GM18907 (cell line): ENCODE results near the gene KIF5C.

Experiments
- ATAC-seq: cut with Tn5 transposase; IDR thresholded peaks from one replicate; pipeline ENCODE4 v1.9.1; 2021; ENCODE audit warnings: mild to moderate bottlenecking, moderate library complexity; ENCODE audit not compliant: unreplicated experiment

Gene KIF5C

GRCh38 chr2:148984449-148984848 lies 109.4 kb downstream of the KIF5C start:
- ATAC-seq, result no peak

DNA sequence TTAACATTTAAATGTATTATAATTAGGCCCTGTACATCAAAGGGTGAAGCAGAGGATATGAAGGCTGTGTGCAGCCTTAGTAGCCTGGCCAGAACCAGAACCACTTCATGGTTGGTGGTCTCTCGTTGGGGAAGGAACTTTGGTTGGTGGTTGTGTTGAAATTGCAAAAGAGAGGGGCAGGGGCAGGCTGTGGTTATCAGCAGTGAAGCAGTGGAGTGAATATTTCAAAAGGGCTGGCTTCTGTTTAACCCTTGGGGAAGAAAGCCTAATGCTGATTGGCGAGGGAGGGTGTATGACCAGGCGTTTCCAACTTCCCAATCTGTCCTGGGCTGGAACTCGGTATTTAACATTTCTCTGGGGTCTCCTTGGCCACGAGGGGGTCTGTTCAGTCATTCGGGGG lies 112.3 kb downstream of the KIF5C start:
- no peak for ATAC-seq

GRCh38 chr2:148988337-148988736 lies 113.3 kb downstream of the KIF5C start:
- ATAC-seq, result no peak

DNA sequence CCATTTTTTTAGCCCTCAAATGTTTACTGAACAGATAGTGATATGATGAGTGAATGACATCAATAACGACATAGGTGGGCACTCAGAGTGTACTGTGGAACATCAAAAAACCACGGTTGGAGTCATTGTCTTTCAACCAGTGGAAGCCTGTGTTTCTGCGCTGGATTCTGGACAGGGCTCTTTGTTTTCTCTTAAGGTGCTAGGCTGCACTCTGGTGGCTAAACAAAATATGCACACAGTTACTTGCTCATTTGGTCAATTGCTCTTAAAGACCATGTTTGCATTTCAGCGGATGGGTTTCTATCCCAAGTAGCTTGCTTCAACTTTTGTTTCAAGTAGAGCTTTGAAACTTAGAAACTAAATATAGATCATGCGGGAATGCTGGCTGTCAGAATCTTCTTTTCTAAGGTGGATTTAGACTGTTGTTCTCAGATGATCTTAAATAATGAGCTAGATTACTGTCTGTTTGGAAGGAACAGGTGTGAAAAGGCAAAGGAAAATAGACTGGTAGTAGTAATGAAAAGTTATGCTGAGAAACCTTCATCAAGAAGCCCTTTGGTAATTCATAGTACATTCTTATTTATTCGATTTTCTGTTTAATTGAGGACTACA lies 115.0 kb downstream of the KIF5C start:
- peak; percentile 92 for ATAC-seq

GRCh38 chr2:148990968-148991367 lies 115.9 kb downstream of the KIF5C start:
- no peak for ATAC-seq

- ATAC-seq, result no peak
Observed at GRCh38 chr2:148992448-148992847, 117.4 kb downstream of the KIF5C start.

- ATAC-seq, result no peak
Observed at GRCh38 chr2:148993351-148993750, 118.3 kb downstream of the KIF5C start.

GRCh38 chr2:148994341-148994740 lies 119.3 kb downstream of the KIF5C start:
- no peak for ATAC-seq

- no peak for ATAC-seq
Observed at GRCh38 chr2:148996805-148997204, 121.8 kb downstream of the KIF5C start.

DNA sequence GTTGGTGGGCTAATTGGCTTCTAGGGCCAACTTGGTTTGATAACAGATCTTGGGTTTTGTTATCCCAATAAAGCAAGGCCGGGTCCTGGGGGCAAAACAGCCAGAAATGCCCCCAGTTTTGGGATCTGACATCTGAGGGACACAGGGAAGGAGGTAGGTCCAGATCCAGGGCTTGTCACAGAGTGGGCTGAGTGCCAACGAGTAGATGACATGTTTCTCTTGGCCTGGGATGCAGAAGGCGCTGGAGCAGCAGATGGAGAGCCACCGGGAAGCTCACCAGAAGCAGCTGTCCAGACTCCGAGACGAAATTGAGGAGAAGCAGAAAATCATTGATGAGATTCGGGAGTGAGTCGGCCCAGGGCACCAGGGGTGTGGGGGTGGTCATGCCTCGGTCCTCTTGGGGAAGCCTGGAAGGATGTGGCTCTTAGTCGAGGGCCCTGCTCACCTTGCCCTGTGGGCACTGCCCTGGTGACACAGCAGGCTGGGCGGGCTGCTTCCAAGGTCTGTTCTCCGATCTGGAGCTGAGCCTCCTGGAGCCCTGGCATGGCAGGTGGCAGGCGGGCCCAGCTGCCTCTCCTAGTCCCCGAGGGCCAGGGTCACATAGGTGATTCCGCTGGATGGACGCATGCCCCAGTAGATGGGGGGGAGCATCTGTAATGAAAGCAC lies 123.3 kb downstream of the KIF5C start:
- ATAC-seq, result no peak

GRCh38 chr2:148998831-148999200 lies 123.8 kb downstream of the KIF5C start:
- no peak for ATAC-seq

DNA sequence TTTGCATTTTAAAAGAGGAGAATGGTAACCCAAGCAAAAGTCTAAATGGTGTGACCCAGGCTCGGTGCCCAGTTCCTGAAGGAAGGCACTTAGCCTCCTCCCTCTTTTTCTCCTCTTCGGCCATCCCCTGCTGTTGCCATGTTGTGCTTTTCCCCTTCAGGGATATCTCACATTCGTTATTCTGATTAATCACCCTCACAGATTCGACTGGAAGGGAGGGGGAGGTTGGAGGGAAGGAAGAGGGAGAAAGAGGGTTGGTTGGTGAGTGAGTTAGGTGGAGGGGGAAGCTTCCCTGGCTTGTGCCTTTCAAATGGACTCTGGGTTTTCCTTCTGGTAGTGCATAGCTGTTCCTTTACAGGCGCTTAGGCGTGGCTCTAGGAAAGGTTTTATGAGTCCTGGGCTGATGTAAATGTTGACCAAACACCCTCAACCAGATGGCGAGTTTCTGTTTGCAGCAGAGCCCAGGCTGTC lies 124.5 kb downstream of the KIF5C start:
- no peak for ATAC-seq

DNA sequence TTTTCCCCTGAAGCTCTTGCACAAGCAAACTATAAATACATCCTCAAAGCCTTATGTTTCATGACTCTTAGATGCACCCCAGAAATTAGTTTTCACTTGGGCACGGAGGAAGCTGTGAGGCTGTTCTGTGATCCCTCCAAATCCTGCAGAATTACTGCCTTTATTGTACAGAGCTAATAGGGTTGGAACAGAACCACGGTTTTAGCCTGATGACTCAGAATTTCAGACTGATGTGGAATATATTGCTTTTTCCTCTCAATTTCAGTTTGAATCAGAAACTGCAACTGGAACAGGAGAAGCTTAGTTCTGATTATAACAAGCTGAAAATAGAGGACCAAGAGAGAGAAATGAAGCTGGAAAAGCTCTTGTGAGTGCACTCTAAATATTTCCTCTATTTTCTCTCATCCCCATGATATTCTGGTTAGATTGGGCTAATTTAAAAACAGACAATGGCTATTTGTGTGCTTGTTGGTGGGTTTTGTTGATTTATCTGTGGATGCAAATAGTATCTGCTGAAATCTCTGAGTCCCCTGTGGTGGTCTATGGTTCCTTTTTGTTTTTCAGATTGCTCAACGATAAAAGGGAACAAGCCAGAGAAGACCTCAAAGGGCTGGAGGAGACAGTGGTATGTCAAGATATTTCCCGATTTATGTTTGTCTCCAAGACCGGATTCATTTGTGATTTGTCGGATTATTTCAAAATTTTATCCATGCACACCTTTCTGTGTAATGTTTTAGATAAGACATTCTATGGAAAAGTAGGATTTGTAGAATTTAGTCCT lies 125.3 kb downstream of the KIF5C start:
- no peak for ATAC-seq

DNA sequence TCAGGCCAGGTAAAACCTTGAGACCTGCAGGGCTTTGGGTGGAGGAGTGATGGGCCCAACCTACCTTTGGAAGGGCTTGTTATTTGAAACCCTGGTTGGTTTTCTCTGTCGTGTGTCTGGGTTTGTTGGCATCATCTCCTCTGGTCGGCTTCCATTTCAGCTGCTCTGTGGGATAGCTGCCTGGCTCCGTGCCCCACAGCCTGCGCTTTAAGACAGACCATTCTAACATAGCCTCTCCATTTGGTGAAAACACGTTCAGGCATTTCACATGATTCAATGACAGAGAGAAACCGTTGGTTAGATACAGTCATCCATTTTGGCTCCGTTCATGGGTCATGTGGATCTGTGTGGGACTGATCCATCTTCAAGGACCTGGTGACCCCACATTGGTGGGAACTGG lies 126.5 kb downstream of the KIF5C start:
- ATAC-seq, result no peak

DNA sequence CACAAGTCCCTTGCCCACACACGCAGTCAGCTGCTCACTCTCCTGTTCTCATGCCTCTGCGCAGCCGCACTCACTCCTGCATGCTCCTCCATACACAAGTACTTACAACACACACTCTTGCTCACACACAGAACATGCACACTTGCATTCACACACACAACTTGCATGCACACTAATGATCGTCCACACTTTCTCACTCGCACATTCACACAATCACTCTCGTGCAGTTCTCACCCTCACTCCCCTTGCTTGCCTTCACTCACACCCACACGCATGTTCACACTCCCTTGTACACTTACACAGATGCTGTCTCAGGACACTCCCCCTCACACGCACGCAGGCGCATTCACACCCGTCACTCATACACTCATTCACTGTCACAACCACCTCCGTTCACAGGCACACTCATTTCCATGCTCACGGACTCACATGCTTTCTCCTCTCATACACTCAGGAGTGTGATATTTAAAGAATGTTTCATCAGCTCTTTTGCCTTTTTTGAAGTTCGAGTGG lies 127.4 kb downstream of the KIF5C start:
- no peak for ATAC-seq

- ATAC-seq, result no peak
Observed at GRCh38 chr2:149002891-149003740, 128.1 kb downstream of the KIF5C start.

GRCh38 chr2:149004836-149005235 lies 129.8 kb downstream of the KIF5C start:
- ATAC-seq, result no peak

- no peak for ATAC-seq
Observed at GRCh38 chr2:149005471-149006077, 130.5 kb downstream of the KIF5C start.

- ATAC-seq, result no peak
Observed at GRCh38 chr2:149006883-149007543, 132.0 kb downstream of the KIF5C start.

DNA sequence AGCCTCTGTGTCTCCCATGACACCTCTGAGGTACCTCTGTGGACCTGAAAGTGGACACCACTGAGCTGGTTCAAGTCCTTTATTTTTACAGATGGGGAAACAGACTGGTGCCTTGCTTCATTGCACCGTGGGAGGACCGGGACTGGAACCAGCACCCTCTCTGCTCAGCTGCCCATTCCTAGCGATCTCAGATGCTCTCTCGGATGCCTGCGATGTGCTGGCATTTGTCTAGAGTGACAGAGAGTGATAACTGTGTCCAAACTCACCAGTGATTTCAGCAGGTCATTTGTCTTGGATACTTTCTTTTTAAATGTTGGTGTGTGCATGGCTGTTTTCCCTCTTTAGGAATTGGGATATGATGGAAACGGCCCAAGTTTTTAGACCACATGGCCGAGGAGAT lies 133.4 kb downstream of the KIF5C start:
- ATAC-seq, result no peak
